NCI-H524 (cell line): ENCODE results near the gene RETREG1.
"Not testable (repeated sequence)": the region's sequence is repeated elsewhere in the genome, so short reads cannot be mapped to it uniquely, and the experiment has no call there.

Experiments used
- DNase-seq, 2 experiments: peaks; one replicate each; lab custom pipeline; 2025; lab: John Stamatoyannopoulos, UW

RETREG1 gene

DNA sequence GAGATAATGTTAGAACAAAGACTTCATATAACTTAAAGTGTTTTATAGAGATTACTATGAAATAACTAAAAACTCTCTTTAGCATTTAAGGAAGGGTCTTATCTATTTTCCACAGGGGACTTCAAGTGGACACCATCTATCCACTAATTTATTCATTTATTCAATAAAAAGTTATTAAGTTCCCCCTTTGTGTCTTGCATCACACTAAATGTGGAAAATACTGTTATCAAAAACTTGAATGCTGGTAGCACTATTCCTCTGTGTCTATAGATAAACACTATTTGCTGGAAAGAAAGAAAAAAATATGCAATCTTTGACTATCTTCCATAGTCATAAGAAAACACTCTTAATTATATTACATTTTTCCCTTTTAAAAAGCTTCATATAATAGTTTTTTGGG lies 131.1 kb downstream of the RETREG1 start:
- no peak for DNase-seq

DNA sequence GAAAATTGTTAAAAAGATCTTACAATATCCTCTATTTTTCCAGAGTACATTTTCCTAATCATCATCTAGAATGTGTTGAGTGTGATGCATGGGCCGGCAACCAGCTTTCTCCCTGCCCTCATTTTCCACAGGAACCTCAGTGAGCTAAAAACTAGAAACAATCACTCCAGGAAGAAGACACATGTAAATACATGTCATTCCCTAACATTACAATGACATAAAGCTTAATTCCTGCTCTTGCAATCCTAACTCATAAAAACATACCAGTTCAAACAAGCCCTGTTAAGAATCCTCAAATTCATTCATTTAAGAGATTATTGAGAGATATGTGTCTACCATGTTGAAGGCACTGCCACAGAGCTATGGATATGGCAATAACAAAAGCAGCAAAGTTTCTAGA lies 132.7 kb downstream of the RETREG1 start:
- DNase-seq = no peak

DNA sequence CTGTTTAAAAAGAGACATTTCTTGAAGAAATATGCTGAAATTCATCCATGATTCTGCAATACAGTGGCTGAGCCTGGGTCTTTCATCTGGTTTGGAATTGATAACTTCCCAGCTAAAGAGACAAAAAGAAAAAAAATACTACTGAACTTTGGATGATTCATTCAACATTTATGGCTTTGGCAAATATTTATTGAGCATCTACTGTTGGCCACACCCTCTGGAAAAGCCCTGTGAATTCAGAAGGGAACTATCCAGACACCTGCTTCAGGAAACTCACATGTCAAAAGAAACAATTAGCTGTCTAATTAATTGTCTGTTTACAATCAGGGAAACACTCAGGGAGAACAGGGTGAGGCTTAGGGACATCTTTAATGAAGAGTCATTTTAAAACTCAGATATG lies 133.4 kb downstream of the RETREG1 start:
- no peak for DNase-seq

DNA sequence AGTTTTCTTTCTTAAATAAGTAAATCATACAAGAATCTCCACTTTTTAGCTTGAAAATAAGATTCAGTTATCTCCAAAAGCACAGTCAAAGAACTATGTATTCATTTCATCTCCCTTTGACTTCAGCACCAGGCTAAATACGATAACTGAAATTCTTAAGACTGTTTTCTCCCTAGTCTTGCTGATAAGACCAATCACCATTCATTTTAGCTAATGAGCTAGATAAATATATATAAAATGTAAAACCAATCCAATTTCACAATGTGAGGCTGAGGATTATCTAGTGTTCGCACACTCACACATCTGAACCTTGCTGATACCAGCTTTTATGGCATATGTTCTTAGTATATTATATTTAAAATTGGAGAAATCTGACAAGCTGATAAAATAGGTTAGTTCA lies 133.9 kb downstream of the RETREG1 start:
- no peak for DNase-seq

DNA sequence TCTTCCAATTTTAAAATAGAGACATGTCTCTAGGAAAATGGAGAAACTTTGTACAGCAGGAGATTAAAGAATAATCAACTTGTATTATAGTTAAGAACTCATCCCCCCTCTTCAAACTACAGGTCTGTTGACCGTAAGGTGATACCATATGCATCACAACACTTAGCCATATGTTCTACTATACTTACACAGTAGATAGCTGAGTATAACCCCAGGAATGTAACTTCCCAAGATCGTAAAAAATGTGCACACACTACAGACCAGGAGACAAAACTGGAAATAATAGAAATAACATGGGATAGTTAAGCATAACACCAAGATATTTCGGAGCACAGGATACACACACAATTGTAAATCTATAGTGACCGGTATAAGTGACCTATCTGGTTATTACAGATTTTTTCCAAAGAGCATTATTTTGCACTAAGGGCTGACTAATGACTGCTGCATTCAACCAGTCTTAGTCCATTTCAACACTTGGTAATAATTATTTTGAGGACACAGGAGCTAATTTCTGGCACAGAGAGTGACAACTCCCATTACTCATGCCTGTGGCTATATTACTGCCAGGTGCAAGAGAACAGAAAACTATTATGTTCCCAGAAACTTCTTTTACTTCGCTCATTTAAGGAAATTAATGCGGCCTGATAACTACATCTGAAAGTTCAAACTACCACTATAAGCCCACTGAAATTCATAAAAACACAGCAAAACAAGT lies 135.8 kb downstream of the RETREG1 start:
- peak; percentile 73 to 89 for DNase-seq

DNA sequence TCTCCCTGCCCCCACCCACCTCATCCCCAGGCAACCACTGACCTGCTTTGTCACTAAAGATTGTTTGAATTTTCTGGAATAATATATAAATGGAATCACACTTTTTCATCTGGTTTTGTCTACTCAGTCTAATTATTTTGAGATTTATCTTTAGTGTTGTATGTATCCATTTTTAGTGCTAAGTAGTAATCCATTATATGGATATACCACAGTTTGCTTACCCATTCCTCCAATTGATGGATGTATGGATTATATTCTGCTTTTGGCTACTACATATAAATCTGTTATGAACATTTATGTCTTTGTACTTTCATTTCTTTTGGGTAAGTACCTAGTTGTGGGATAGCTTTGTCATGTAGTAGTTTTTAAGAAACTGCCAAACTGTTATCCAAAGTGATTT lies 136.7 kb downstream of the RETREG1 start:
- no peak for DNase-seq

DNA sequence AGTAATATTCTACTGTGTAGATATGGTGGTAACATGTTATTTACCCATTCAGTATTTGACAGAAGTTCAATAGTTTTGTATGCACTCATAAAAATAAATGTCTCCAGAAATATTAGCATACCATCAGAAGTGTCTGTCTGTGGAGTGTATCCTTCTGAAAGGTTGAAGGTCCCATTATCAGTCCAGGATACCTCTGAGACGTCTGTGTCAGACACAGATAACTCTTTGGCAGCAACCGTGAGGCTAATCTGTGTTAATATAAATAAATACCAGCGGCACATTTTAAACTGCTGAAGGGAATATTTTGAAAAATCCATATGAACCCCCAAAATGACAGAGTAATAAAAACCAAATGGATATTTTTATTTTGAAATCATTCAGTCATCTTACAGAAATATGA lies 139.3 kb downstream of the RETREG1 start:
- DNase-seq = no peak

DNA sequence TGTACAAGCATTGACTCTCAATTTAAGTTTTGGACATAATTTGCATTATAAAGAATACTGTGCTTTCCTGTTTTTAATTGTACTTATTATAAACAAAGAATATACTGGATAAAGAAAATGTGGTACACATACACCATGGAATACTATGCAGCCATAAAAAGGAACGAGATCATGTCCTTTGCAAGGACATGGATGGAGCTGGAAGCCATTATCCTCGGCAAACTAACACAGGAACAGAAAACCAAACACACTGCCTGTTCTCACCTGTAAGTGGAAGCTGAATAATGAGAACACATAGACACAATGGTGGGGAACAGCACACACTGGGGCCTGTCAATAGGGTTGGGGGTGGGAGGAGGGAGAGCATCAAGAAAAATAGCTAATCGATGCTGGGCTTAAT lies 140.4 kb downstream of the RETREG1 start:
- not testable (repeated sequence) for DNase-seq

DNA sequence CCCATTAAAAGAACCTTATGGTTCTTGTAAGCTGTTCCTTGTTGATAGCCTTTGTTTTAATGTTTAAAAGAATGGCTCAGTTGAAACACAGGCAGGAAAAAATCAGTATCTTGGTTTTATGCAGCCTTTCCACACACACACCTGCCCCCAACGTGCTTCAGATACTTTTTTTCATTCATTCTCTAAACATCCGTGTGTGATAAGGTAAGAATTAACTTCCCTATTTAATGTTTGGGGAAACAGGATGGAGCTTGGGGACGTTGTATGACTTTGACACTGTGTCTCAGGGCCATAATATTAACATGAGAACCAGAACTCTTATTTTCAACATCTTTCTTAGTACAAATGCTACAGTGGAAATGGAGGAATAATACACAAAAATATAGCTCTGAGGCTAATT lies 145.4 kb downstream of the RETREG1 start:
- no peak for DNase-seq

DNA sequence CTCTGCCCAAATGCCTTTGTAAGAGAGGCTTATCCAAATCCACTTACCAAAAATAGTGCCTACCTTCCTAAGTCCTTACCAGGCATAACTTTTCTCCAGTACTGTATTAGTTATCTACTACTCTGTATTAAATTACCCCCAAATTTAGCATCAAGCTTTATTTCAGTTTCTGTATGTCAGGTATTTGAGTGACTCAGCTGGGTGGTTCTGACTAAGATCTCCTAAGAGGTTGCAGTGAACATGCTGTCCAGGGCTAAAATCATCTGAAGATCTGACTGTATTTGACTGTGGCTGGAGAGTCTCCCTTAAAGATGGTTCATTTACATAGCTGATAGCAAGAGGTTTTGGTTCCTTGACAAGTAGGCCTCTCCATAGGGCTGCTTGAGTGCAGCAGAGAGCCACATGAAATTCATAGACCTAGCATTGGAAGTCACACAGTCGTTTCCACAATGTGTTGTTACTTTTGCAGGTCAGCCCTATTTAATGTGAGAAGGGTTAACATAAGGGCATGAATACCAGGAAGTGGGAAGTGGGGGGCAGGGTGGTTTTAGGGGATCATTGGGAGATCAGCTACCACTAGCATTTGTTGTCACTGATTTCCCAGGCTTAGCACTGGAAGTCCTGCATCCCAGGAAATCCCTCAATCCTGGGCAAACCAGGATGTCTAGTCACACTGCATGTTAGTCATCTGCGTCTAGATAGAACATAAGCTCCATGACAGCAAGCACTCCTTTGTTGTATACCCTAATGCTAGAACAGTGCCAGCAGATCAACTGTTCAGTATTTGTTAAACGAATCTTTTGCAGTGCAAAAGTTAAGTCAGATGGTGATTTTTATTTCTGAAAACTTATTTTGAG lies 149.2 kb downstream of the RETREG1 start:
- DNase-seq = peak in 1 of 2 experiments; percentile 16

DNA sequence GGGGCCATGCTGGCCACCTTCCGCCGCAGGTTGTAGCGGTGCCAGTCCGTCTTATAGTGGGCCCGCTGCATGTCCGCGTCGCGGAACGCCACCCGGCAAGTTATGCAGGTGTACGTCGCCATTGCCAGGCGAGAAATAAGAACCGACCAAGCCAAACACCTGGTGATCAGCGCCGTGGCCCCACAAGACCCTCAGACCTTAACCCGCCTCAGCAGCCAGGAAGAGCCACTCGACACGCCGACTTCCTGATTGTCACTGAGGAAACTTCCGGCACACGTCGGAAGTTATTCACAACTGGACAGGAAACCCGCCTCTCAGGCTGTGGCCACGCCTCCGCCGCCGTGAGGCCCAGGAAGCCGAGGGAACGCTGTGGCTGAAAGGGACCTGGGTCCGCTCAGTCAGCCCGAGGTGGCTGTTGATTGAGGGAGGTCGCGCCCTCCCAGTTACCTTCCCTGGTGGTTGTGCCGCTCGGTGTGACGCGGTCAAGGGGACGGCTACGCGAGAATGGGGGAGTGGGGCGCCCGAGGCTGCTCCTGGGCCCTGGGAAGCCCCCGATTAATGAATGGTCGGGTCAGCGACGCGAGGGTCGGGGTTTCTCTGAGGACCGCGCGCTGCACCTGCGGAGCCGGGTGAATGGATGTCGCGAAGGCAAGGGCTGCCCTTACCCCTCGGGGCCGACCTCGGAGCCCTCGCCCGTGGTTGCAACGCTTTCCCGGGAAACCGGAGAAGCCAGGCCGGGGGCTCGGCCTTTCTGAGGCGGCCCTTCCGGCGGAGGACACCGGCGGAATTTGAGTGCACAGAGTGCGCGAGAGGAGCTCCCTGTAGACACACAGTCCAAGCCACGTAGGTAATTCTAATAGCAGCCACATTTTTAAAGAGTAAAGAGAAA lies 151.0 kb downstream of the RETREG1 start, which contains the start of gene ZNF622:
Gene ZNF622 (minus strand): TSS at position 257 of the 889 bp plus-strand sequence. CDS start 135 bp downstream, at position 122.
- peak; percentile 94 to 97 for DNase-seq

DNA sequence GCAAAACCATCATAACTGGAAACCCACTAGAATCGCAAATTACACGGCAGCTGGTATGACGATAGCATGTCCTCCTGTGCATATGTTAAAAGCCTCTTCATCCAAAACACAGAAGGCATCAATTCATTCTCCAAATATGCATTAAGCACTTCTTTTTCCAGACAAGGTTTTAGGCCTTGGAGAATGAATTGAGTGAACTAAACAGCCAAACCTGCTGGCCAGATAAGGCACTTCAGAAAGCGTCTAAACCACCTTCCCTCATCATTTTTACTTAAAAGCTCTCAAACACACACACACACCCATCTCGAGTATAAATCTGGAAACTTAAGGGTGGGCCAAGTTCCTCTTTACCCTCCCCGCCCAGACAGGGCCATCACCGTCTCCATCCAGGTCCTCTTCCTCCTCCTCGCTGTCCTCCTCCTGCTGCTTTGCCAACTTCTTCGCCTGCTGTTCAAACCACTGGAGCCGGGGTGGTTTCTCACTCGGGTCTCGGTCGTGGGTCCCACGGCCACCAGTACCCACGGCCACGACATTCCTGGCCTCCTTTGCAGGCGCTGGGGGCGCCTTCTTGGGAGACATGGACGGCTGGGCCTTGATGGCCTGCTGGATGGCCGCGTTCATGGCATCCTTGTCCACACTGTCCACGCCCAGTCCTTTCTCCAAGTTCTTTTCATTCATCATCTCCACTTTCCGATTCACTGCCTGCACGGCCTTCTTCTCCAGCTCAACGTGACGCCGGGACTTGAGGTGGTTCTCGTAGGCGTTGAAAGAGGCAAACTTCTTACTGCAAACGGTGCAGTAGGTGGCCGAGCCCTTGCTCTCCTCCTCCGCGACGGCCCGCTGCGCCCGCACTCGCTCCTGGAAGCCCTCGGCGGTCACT lies 151.9 kb downstream of the RETREG1 start:
- DNase-seq = peak in 1 of 2 experiments; percentile 71

DNA sequence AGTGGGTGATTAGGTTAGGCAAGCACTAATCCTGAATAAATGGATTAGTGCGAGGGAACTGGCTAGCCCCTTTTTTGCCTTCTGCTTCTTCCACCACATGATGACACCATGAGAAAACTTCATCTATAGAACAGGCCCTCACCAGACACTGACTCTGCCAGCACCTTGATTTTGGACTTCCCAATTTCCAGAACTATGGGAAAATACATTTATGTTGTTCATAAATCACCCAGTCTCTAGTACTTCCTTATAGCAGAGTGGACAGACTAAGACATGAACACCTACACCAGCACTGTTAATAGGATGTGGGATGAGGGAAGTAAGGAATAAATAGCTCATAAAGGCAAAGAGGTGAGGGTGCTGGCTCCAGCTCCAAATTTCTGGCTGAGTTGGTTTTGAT lies 152.6 kb downstream of the RETREG1 start:
- peak; percentile 47 to 82 for DNase-seq

DNA sequence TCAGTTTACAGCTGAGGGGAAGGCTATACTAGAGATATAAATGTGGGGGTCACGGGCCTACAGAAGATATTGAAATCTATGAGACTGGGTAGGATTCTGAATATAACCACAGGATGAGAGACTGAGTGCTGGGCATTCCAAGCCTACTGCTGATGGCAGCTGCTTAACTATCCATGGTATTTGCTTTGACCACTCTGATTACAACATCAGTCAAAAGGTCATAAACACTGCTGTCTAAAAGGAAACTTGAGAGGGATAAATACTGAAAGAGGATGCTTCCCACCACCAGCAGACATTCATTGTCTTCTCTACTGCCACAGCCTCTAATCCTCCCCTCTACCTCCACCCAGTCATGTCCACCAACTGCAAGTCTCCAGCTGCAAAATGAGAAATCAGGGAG lies 155.0 kb downstream of the RETREG1 start:
- no peak for DNase-seq

DNA sequence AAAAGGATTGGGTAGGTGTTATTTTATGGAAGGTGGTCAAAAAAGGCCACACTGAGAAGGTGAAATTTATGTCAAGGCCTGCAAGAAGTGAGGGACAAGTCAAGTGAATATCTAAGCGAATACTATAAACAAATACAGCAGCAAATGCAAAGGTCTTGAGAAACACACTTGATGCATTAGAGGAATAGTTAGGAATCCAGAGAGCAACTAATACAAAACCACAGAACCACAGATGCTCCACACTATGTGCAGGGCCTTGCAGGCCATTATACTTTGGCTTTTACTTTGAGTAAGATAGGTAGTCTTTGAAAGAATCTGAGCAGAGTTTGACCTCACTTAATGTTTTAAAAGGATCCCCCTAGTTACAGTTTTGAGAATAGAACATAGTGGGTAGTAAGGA lies 155.8 kb downstream of the RETREG1 start:
- no peak for DNase-seq

DNA sequence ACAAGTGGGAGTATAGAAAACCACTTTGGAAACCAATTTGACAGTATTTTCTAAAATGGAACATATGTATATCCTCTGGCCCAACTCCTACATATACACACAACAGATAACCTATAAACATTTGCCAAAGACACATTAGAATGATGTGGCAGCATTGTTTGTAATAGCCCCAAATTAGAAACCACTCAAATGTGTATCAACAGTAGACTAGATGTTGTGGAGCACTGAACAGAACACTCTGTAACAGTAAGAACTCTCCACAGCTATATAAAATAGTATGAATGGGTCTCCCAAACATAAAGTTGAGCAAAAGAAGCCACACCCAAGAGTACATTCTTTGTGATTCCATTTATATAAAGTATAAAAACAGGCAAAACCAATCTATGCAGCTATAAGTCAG lies 157.3 kb downstream of the RETREG1 start:
- no peak for DNase-seq

DNA sequence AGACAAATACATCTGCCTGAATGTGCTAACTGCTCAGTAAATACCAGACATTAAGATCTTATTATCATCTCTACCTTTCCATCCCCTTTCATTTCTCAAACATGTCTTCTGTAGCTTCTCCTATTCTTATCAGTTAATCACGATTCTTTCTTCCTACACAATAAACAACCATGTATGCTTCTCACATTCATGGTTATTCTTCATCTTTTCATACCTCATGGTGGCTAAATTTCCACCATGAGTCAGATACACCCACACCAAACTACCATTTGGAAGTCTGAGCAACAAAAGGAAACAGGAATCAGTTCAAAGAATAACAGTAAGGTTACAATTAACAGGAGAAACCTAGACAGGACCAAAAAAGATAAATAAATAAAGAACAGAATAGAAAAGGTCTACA lies 158.9 kb downstream of the RETREG1 start:
- DNase-seq = no peak

DNA sequence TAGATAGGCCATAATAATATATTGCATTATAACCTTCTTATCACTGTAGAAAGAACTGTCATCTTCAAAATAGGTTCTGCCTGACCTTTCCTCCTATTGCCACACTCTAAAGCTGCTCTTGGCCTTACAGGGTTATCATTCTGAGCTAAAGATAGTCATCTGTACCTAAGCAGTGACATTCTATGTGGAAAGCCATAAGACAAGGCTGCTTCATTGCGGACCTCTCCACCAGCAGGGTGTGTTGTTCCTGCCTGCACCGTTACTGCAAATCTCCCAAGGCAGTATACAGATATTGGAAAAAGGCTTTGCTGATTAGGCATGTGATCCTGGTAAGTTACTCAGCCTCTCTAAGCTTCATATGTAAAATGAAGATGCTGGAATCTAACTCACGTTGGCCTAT lies 159.3 kb downstream of the RETREG1 start:
- DNase-seq = peak in 1 of 2 experiments; percentile 16

DNA sequence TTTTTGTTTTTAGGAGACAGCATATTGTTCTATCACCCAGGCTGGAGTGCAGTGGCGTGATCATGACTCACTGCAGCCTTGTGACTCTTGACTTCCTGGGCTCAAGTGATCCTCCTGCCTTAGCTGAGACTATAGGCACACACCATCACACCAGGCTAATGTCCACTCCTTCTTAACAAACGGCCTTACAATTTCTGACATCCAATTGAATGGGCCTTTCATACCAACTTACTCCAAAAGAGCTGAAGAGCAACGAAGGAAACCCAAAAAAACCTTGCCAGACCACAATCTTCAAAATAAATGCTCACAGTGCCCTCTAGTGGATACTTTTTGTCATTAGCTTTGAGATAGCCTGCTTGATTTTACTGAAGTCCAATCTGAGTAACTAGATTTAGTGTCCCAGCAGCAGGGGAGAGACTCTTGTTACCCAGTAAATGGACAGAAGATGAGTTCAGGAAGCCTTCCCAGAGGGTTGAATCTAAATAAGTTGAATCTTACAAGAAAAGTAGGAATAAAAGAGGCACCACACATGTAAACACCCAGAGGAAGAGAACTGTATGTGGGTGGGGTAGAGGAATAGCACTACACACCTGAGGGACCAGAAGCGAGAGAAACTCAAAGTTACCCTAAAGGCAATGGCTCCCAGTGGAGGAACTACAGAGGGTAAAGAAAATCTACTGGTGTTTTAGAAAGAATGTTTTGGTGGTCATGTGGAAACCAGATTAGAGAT lies 160.5 kb downstream of the RETREG1 start:
- peak; percentile 53 to 85 for DNase-seq

DNA sequence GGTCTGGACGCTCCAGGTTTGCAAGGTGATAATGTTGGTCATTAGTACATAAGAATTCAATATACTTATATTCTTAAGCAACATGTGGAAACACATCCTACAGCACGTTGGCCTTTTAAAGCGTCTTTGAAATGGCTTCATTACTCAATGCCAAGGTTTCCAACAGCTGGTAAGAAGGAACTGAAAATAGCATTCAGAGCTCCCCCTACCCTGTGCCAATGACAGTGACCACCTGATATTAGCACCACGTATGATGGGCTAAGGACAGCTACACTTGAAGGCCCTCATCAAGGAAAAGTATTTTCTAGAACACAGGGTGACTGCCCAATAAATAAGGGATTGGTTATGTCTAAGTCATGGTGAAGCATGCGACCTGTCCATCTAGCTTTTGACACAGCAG lies 161.1 kb downstream of the RETREG1 start:
- no peak for DNase-seq

DNA sequence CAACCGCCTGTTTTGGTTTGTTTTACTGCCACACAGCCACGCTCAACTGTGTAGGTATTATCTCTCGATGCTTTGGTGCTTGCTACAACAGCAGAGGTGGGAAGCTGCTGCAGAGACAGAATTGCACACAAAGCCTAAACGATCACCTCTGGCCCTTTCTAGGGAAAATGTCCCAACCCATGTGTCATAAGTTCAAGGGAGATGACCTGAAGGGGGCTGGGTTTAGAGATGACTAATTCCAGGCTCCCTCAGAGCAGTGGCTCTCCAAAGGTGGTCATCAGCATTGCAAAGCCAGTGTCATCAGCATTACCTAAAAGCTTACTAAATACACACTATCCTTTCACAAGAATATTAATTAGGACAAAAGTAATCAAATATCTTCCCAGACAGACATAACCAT lies 162.1 kb downstream of the RETREG1 start:
- DNase-seq = no peak
